ENCODE results near the gene SREBF2. TPM values are rescaled to one million over a fixed set of nuclear protein-coding genes. Genes with fewer than 3 reads are reported as not detected.

The SREBF2 gene
- polyA plus RNA-seq, 1 donor from 2014 or later = 73.0 TPM

- no peak overlapping the region for H3K4me2 ChIP-seq (ENCODE audit: low read length)
- H3K4me3 ChIP-seq (ENCODE audit: low read length) = no peak overlapping the region
- no peak overlapping the region for H3K9ac ChIP-seq (ENCODE audit: low read length)
- H3K36me3 ChIP-seq (ENCODE audit: insufficient read depth, low read length) = no peaks in the 10 kb centered on the region
- no peaks in the 10 kb centered on the region for H4K20me1 ChIP-seq (ENCODE audit: insufficient read depth)
- TF ChIP-seq REST (IDR thresholded peaks at IDR 0.05; ENCODE audit: borderline replicate concordance) (no peak), SMC3 (conservative IDR thresholded peaks at IDR 0.05; ENCODE audit: poor library complexity) (no peak), POLR2AphosphoS5 (IDR thresholded peaks at IDR 0.05) (no peak), EP300 (conservative IDR thresholded peaks at IDR 0.05; ENCODE audit: poor library complexity, severe bottlenecking) (no peak), EZH2 (IDR thresholded peaks at IDR 0.05; ENCODE audit: borderline replicate concordance, insufficient read depth, low read length, poor library complexity, severe bottlenecking) (no peak), TAF1 (IDR thresholded peaks at IDR 0.05; ENCODE audit: low read depth) (no peak), MXI1 (conservative IDR thresholded peaks at IDR 0.05; ENCODE audit: poor library complexity, severe bottlenecking) (no peak), RAD21 (conservative IDR thresholded peaks at IDR 0.05) (no peak), CTCF (IDR thresholded peaks at IDR 0.05; ENCODE audit: poor library complexity, severe bottlenecking) (no peak)
- H3K9me3 ChIP-seq (ENCODE audit: low read length) = no peaks in the 10 kb centered on the region
- no peaks in the 10 kb centered on the region for H3F3A ChIP-seq (ENCODE audit: insufficient read depth, low read length, poor library complexity, severe bottlenecking)
- no peaks in the 10 kb centered on the region for H3K27me3 ChIP-seq (ENCODE audit: insufficient read depth, low read depth, low read length)
- no peaks in the 10 kb centered on the region for H3K79me2 ChIP-seq (replicated peaks; ENCODE audit: insufficient read depth, low read length)
- no peaks in the 10 kb centered on the region for H3K9me2 ChIP-seq (ENCODE audit: insufficient read depth, low read length)
- H2AFZ ChIP-seq (ENCODE audit: low read depth, low read length) = no peak overlapping the region
- H3K27ac ChIP-seq (ENCODE audit: low read length) = no peak overlapping the region
Measured at GRCh38 chr22:41816241-41816640, 16.7 kb upstream of the SREBF2 start.

- Histone ChIP-seq H3K27ac (ENCODE audit: low read length) (no peak overlapping the region), H3K4me2 (ENCODE audit: low read length) (no peak overlapping the region), H3K79me2 (replicated peaks; ENCODE audit: insufficient read depth, low read length) (no peaks in the 10 kb centered on the region), H3K9ac (ENCODE audit: low read length) (no peak overlapping the region), H3K27me3 (ENCODE audit: insufficient read depth, low read depth, low read length) (no peaks in the 10 kb centered on the region), H4K20me1 (ENCODE audit: insufficient read depth) (no peaks in the 10 kb centered on the region), H3K4me3 (ENCODE audit: low read length) (no peak overlapping the region), H2AFZ (ENCODE audit: low read depth, low read length) (no peak overlapping the region), H3K36me3 (ENCODE audit: insufficient read depth, low read length) (no peaks in the 10 kb centered on the region), H3F3A (ENCODE audit: insufficient read depth, low read length, poor library complexity, severe bottlenecking) (no peaks in the 10 kb centered on the region), H3K9me3 (ENCODE audit: low read length) (no peaks in the 10 kb centered on the region), H3K9me2 (ENCODE audit: insufficient read depth, low read length) (no peaks in the 10 kb centered on the region)
- TF ChIP-seq TAF1 (IDR thresholded peaks at IDR 0.05; ENCODE audit: low read depth) (no peak), RAD21 (conservative IDR thresholded peaks at IDR 0.05) (no peak), EP300 (conservative IDR thresholded peaks at IDR 0.05; ENCODE audit: poor library complexity, severe bottlenecking) (no peak), EZH2 (IDR thresholded peaks at IDR 0.05; ENCODE audit: borderline replicate concordance, insufficient read depth, low read length, poor library complexity, severe bottlenecking) (no peak), POLR2AphosphoS5 (IDR thresholded peaks at IDR 0.05) (no peak), SMC3 (conservative IDR thresholded peaks at IDR 0.05; ENCODE audit: poor library complexity) (no peak), CTCF (IDR thresholded peaks at IDR 0.05; ENCODE audit: poor library complexity, severe bottlenecking) (no peak), REST (IDR thresholded peaks at IDR 0.05; ENCODE audit: borderline replicate concordance) (no peak), MXI1 (conservative IDR thresholded peaks at IDR 0.05; ENCODE audit: poor library complexity, severe bottlenecking) (no peak)
Measured at GRCh38 chr22:41816871-41817270, 16.0 kb upstream of the SREBF2 start.
